ENCODE data around the gene KAZN.
"Not testable (repeated sequence)": the region's sequence is repeated elsewhere in the genome, so short reads cannot be mapped to it uniquely, and the experiment has no call there.

The KAZN gene

DNA sequence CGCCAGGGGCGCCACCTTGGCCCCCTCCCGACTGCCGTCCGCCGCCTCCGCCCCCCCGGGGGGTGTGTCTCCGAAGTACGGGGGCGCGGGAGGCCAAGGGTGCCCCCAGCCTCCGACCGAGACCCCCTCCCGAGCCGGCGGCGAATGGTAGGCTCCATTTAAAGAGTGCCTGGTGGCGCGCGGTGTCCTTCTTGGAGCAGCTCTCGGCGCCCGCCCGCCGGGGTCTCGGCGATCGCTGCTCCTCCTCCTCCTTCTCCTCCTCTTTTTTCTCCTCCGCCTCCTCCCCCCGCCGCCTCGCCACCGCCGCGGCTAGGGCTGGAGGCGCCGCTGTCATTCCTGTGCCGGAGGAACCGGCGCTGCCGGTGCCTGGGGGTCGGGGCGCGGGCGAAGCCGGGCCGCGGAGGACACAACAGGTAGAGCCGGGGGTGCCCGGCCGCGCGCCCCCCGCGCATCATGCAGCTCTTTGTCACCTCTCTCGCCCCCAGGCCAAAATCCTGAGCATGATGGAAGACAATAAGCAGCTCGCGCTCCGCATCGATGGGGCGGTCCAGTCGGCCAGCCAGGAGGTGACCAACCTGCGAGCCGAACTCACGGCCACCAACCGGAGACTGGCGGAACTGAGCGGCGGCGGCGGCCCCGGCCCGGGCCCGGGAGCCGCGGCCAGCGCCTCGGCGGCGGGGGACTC is at the start of gene KAZN:
TSS of gene KAZN (plus strand) at position 188 of the 685 bp plus-strand sequence.
- no peak for DNase-seq

DNA sequence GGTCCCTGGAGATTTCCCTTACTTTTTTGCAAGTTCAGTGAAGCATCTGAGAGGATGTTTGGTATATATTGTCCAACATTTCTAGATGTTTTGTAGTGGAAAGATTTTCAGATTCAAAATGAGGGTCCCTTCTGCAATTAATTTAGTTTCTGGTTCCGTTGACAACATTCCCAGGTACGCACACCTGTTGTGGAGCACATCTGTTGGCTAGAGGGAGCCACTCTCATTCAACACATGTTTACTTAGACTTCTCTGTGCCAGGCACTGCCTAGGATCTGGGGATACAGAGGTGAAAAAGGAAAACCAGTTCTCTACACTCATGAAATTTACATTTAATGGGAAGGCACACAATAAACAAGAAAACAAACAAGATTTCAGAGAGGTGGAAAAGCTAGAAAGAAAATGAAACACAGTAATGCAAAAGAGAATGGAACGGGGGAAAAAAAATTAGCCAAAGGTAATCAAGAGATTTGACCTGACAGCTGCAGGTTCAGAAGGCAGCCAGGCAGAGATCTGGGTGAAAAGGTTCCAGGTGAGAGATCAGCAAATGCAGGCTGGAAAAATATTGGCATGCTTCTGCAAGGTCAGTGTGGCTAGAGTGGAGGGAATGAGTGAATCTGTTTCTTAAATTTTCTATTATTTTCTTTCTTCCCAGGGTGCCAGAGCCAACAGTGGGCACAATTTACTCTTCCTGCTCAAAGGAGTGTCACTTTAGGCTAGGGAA is 48.4 kb upstream of the KAZN start:
- DNase-seq: no peak

DNA sequence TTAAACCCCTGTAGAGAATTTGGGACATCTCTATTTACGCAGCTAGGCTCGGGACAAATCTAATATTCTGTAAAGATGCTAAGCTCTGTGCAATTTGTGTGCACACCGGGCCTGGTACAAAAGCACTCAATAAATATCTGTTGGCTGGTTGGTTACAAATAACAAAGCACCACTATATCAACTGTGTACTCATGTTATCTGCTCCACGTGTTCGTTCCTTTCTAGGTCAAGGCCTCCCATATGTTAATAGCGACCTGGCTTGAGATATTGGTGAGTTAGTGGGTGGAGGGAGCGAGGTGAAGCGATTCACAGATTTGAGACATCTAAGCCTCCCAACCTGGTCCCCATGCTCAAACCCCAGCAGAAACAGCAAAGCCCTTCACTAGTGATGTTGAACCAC is 47.1 kb upstream of the KAZN start:
- no peak for DNase-seq

DNA sequence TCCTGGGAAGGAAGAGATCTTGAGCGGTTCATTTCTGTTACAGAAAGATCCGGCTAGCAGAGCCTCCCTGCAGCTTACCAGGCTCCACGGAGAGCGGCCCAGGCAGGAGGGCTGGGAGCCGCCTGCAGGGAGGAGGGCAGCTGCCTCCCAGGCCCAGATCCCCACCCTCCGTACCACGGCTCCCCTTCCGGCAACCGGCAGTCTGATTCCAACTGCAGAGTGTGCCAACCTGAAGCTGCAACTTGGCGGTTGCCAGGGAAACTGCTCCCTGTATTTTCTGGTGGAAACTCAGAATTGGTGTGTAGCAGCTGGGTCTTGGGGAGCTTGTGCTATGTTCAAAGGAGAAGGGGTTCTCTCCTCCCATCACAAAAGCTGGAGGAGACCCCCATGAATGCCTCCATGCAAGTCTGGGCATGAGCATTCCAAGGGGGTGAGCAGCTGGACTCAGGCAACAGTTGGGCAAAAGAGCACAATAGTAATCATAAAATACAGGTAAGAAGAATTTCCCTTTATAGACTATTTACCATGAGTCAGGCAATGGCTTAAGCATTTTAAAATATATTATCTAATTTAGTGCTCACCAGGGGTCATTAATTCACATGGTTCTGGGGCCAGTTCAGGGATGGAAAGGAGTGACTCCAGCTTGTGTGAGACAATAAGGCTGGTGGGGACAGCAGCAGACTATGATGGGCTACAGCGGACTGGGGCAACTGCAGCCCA is 46.1 kb upstream of the KAZN start:
- no peak for DNase-seq

DNA sequence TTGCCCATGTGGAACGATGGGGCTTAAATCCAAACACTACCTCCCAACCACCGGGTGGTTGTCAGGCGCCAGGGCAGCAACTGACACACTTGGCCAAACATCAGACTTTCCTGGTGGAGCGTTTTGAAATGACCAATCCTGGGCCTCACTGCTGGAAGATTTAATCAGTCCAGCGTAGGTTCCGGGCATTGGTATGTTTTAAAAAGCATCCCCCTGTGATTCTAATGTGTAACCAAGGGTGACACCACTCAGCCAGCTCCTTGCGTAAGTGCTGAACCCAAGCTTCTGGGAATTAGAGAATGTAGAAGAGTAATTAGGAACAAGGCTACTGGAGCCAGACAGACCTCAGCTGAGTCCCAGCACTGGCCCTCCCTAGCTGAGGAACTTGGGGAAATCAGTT is 44.8 kb upstream of the KAZN start:
- no peak for DNase-seq

DNA sequence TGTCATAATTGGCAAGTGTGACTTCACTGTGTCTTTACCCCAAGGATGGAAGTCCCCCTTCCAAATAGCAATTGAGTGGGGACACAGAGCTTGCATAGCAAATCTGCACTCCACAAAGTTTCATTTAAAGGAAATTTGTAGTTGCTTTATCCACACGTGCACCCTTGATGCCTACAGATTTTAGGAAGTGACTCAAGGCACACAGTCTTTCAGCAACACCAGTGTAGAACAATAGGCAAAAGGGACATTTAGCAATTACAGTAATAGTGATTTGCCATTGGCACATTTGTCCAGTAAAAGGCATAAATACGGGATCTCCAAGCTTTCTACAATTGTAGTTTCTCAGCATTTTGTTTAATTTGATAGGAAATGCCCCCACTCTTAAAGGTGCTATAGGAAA is 43.4 kb upstream of the KAZN start:
- no peak for DNase-seq

DNA sequence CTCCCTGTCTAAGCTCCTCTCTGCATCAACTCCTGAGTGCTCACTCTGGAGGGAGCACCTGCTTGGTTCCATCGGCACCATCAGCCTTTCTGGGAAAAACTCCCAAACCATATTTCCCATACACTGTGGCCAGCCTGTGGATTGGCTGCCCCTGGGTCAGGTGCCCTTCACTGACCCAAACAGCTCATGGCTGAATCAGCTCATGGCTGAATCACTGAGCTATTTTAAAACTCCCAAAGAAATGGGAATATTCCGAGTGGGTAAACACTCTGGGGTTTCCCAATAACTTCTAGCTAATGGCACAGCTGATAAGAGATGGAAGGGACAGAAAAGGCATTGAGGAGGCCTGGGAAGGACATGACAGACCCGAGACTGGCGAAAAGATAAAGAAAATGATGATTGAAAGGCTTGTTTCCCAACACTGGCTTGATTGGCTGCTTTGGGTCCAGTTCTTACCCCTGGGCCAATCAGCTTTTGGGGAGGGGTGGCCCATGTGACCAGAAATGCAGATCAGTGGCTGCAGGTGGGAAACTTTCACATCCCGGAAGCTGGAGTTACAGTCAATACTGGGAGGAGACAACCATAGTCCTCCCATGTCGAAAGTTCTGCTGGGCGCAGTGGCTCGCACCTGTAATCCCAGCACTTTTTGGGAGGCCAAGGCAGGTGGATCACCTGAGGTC is 37.3 kb upstream of the KAZN start:
- DNase-seq: no peak

DNA sequence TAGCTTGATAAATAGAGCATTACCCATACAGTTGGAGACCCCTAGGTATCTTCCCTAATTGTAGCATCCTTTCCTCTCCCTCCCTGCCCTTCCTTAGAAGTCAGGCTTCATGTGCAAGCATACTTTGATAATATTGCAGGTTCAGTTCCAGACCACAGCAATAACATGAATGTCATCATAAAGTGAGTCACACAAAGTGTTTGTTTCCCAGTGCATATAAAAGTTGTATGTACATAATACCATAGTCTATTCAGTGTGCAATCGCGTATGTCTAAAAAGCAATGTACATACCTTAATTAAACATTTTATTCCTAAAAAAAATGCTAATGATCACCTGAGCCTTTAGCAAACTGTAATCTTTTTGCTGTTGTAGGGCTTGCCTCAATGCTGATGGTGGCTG is 33.4 kb upstream of the KAZN start:
- DNase-seq: no peak

DNA sequence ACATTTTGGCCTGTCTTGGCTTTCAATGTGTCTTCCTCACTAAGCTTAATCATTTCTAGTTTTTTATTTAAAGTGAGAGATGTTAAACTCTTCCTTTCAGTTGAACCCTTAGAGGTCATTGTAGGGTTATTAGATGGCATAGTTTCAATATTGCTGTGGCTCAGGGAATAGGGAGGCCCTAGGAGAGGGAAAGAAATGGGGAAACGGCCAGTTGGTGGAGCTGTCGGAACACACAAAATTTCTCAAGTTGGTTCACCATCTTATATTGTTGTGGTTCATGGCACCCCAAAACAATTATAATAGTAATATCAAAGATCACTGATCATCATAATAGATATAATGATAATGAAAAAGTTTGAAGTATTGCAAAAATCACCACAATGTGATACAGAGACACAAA is 31.4 kb upstream of the KAZN start:
- no peak for DNase-seq

DNA sequence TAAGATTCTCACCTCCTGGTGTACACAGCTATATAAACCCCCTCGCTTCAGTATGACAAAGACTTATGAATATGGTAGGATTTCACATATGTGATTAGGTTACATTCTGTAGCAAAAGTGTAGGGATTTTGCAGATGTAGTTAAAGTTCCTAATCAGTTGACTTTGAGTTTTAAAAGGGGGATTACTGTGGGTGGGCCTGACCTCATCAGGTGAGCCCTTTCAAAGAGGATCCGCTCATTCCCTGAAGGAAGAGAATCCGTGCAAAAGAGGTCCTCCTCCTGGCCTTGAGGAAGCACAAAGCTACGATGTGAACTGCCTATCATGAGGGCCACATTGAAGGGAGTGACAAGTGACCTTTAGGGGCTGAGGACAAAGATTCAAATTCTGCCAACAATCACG is 30.6 kb upstream of the KAZN start:
- DNase-seq: no peak

DNA sequence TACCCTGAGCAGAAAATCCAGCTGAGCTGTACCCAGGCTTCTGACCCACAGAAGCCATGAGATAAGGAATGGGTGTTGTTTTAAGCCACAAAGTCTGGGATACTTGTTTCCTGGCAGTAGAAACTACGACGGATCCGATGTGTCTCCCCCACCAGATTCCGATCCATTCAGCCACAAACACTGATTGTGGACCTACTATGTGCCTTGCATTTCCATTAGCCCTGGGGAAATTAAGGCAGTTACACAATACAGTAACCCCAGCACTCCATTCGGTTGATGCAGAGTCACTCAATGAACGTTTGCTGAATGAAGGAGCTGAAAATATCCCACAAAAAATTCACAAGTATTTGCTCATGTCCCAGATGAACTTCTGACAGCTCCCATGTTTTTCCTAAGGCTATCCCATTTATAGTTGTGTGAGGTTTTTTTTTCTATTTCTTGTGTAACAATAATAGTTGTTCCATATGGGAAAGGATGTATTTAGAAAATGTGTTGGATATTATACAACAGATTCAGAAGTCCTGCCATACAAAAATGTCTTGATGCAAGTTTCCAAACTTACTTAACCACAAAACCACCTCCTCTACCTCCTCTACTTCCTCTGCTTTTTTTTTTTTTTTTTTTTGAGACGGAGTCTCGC is 29.6 kb upstream of the KAZN start:
- no peak for DNase-seq

DNA sequence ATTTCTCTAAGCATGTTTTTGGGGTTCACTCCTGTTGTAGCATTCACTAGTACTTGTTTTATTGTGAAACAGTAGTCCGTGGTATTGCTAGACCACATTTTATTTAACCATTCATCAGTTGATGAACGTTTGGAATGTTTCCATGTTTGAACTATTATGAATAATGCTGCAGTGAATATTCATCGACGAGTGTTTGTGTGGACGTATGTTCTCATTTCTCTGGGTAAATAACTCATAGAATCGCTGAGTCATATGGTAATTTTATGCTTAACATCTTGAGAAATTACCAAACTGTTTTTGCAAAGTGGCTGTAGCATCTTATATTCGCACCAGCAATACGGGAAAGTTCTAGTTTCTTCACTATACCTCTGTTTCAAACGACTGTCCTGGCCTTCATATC is 28.0 kb upstream of the KAZN start:
- no peak for DNase-seq

DNA sequence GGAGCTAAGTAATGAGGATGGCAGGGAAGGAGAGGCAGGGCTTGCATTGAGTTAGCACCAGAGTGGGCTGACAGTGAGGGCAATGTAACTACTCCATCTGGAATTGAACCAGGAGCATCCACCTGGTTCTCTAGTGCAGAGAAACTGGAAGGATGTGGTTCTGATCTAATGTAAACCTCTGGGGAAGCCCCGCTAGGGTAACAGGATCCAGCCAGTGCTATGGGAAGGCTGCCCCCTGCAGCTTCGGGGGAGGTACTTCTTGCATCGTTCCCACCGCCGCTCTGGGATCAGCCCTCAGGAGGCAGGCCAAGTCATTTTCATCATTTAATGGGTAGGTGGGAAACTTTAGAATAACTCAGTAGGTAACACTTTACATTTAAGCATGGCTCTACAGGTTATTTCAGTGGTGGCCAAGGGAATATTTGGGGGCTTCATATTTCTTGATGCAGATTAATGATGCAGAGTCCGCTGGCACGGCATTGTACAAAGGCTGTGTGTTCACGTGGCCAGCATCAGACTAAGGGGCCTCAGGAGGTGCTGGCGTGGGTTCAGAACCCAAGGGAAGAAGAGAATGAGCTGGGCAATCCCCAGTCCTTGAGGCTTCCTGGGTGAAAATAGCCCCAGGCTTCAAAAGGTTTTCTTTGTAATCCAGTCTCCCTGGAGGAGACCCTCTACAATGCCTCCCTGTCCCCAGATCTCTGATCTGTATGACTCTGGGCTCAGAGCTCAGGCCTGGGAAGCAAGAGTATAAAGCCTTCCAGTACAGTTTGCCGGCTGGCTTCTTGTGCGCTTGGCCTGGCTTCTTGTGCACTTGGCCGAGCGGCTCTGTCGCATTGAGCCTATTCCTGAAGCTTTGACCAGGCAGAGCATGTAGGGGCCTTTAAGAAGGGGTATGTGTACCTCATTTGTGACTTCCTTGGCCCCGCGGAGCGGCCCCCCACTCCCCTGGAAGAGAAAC is 26.4 kb upstream of the KAZN start:
- no peak for DNase-seq

DNA sequence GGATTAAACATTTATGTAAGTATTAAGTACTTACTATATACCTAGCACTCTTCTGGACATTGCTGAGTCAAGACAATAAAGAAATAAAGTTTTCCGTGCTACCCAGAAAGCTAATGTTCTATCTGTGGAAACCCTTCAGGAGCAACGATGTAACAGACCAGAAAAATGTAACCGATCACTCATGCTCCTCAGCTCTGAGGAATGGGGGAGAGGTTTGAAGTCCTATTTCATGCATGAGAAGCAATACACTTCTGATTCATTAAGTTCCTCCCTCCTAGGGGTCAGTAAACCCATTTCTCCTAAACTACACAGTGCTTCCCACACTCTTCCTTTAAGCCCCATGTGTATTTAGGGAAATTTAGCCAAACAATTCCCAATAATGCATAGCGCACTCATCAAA is 25.6 kb upstream of the KAZN start:
- no peak for DNase-seq

DNA sequence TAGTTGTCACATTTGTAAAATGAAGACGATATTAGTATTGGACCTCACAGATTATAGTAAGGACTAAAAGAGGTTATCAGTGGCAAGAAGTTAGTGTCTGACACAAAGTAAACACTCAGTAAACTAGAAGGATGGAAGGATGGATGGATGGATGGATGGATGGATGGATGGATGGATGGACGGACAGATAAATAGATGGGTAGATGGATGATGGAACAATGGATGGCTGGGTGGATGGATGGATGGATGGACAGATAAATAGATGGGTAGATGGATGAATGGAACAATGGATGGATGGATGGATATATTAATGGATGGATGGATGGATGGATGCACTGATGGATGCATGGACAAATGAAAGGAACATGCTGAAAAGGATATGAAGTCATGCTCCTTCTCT is 22.3 kb upstream of the KAZN start:
- no peak for DNase-seq

DNA sequence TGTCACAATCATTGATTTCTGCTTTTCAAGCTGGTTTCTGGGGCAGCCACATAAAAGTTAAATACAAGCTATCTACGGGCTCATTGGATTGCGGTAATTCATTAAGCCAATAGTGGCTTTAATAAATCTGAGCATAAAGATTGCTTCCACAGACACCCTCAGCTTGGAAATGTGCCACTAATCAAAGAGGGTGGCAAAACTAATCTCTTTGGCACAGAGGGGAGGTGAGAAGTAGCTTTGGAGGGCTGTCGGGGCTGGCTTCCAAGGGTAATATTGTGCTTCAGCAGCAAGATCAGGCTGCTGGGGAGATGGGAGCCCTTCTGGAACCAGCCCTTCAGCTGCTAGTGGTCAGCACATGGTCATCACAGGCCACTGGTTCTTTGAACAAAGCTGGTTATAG is 21.2 kb upstream of the KAZN start:
- DNase-seq: no peak

DNA sequence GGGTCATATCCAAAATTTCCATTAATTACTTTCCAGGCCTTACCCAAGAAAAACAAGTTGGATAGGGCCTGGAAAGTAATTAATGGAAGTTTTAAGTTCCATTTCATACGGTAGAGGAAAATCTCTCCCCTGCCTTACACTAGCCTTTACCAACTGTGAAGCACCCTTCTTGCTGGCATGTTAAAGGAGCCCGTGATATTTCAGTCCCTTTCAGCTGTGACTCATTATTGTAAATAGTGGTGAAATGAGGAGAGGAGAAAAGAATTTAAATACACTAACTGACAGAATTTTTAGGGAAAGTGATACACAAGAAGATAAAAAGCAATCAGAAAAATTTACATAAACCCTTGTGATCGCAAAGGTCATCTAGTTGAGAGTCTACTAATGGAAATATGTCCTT is 20.3 kb upstream of the KAZN start:
- no peak for DNase-seq

DNA sequence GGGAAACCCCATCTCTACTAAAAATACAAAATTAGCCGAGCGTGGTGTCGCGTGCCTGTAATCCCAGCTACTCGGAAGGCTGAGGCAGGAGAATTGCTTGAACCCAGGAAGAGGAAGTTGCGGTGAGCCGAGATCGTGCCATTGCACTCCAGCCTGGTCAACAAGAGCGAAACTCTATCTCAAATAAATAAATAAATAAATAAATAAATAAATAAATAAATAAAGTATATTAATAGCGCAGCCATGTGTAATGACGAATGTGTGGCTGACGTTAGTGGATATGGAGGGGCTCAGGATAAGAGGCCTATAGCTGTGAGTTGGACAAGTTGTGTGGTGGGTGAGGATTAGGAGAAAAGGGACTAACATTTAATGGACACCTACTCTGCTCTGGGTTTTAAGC is 18.2 kb upstream of the KAZN start:
- not testable (repeated sequence) for DNase-seq

DNA sequence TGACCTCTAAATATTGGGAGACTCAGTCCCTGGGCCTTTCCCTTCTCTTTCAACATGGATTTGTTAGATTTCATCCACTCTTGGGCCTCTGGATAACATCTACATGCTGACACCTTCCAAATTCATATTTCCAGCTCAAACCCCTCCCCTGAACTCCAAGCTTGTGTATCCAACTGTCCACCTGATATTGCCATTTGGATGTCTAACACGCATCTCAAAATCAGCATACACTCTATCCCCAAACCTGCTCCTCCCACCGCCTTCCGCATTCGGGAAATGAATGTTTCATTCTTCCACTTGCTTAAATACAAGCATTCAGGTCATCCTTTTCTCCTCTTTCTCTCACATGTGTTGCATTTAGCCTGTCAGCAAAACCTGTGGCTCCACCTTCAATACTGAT is 17.5 kb upstream of the KAZN start:
- no peak for DNase-seq

DNA sequence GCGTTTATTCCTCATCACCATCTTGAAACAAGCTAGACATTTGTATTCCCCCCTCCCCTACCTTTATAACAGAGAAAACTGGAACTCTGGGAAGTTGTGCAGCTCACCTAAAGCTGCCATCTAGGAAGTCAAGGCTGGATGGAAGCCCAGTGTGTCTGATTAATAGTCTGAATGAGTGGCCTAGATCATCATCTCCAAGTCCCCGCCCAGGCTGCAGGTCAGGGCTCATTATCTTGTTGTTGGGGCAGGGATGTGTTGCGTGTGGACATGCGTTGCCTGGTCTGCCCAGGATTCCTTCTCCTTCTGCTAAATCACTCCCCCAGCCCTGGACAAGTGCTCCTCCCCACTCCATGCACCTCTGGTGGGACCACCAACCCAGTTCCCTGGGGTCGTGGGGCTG is 14.7 kb upstream of the KAZN start:
- no peak for DNase-seq

DNA sequence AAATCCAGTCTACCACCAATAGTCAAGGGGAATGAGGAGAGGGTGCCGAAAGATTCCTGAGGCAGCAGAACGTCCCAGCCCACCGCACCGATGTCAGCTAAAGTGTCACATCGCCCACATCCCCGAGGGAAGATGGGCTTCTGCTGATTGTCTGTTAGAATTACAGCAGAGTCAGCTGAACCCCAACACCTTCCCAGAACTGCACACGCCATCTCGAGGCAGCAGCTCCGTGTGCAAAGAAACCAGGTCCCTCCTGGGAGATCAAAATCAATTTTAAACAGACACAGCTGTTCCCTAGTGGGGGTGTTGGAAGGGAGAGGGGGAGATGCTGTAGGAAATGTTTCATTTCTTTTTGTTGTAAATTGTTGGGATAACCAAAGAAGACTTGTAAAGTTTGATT is 12.8 kb upstream of the KAZN start:
- DNase-seq: no peak

All from EL (cell line).